Lower leg skin (tissue), 4 donors: ENCODE measurements around the gene IFT43. TPM values are rescaled to one million over a fixed set of nuclear protein-coding genes. Genes with fewer than 3 reads are reported as not detected.

ENCODE experiments used
- DNase-seq, 2 donors: peaks; one replicate each; pipeline ENCODE4 v3.0.0-alpha.2; 2019; ENCODE audit warnings: low spot score in 2 of 2
- H3K4me3 ChIP-seq: fragments of 200-600 bp; sonication (generic); 2 replicates; pipeline ENCODE4 v1.5.1; 2017; ENCODE audit warnings: mild to moderate bottlenecking, low read depth; ENCODE audit not compliant: poor library complexity, severe bottlenecking
- POLR2A ChIP-seq, 2 donors: fragments of 450-650 bp; IDR thresholded peaks; one replicate each; pipeline ENCODE4 v1.6.1; 2016 to 2017; ENCODE audit warnings: antibody characterized with exemption in 2 of 2, mild to moderate bottlenecking in 1 of 2, moderate library complexity in 1 of 2
- WGBS, 2 donors: methylation state at CpG; one replicate each; pipeline ENCODE4 v1.1.5; 2018; 5-methylcytosine and 5-hydroxymethylcytosine counted together
- intact Hi-C: fragments of 100-400 bp; cut with DNase I; formaldehyde crosslinking; loops from one replicate; pipeline ENCODE4 v1.15.0; 2023; ENCODE audit warnings: low total_unique reads
- total RNA-seq, 4 donors: library from RNA; depleted of rRNA; stranded (reverse); fragments of >200 nt; gene quantifications; one replicate each; pipeline ENCODE4 v1.1.0, GENCODE V29; 2016
- TF ChIP-seq, protein P1 (sequence below), 3 donors: fragments of 450-650 bp; IDR thresholded peaks; one replicate each; pipeline ENCODE4 v1.5.1; 2016; ENCODE audit warnings: antibody characterized with exemption in 3 of 3, mild to moderate bottlenecking in 3 of 3, moderate library complexity in 2 of 3

The IFT43 gene
- total RNA-seq, 4 donors from 2014 or later = 18.1 to 30.9 (median 19.7) TPM

GRCh38 chr14:76121089-76121748, 135.7 kb downstream of the IFT43 start:
- no peak for TF ChIP-seq POLR2A (IDR thresholded peaks at IDR 0.05)
- TF ChIP-seq, protein P1, sequence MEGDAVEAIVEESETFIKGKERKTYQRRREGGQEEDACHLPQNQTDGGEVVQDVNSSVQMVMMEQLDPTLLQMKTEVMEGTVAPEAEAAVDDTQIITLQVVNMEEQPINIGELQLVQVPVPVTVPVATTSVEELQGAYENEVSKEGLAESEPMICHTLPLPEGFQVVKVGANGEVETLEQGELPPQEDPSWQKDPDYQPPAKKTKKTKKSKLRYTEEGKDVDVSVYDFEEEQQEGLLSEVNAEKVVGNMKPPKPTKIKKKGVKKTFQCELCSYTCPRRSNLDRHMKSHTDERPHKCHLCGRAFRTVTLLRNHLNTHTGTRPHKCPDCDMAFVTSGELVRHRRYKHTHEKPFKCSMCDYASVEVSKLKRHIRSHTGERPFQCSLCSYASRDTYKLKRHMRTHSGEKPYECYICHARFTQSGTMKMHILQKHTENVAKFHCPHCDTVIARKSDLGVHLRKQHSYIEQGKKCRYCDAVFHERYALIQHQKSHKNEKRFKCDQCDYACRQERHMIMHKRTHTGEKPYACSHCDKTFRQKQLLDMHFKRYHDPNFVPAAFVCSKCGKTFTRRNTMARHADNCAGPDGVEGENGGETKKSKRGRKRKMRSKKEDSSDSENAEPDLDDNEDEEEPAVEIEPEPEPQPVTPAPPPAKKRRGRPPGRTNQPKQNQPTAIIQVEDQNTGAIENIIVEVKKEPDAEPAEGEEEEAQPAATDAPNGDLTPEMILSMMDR (IDR thresholded peaks at IDR 0.05) = no peak
- no peak overlapping the region for H3K4me3 ChIP-seq
- 75 to 80% methylated on average over 4 of the region's 4 CpGs for WGBS, 2 donors
- intact Hi-C loops = no loop called here
- no peak for DNase-seq

GRCh38 chr14:76123426-76124225, 138.1 kb downstream of the IFT43 start:
- intact Hi-C loops = no loop called here
- H3K4me3 ChIP-seq = no peak overlapping the region
- 69% methylated on average over 10 of the region's 10 CpGs for WGBS, 2 donors
- TF ChIP-seq, protein P1 (IDR thresholded peaks at IDR 0.05) = no peak
- no peak for TF ChIP-seq POLR2A (IDR thresholded peaks at IDR 0.05)
- no peak for DNase-seq

GRCh38 chr14:76125511-76125910, 139.9 kb downstream of the IFT43 start:
- 30 to 34% methylated on average over 8 of the region's 8 CpGs for WGBS, 2 donors
- H3K4me3 ChIP-seq = no peak overlapping the region
- intact Hi-C loops = no loop called here
- no peak for DNase-seq
- TF ChIP-seq, protein P1 (IDR thresholded peaks at IDR 0.05) = no peak
- no peak for TF ChIP-seq POLR2A (IDR thresholded peaks at IDR 0.05)

DNA sequence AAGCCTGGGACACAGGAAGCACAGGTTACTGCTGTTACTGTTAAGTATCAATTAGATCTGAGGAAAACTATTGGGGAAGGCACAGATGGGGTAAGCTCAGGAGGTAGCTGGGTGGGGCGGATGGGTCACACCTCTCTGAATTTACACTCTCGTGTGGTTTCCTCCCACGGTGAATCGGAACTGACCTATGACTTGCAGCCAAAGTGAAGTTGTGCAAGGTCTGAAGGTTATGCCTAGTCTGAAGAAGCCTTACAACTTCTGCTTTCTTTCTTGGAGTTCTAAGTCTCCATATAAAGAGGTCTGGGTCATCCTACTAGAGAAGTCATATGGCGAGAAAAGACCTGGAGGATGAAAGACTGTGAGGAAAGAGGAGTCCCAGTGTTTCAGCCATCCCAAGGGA, 140.5 kb downstream of the IFT43 start:
- H3K4me3 ChIP-seq = no peak overlapping the region
- no peak for DNase-seq
- WGBS, 2 donors = 83 to 89% methylated on average over 5 of the region's 5 CpGs
- intact Hi-C loops = no loop called here
- no peak for TF ChIP-seq POLR2A (IDR thresholded peaks at IDR 0.05)
- TF ChIP-seq, protein P1 (IDR thresholded peaks at IDR 0.05) = no peak

GRCh38 chr14:76129851-76130576, 144.5 kb downstream of the IFT43 start:
- intact Hi-C loops = no loop called here
- no peak for DNase-seq
- 54 to 56% methylated on average over 3 of the region's 3 CpGs for WGBS, 2 donors
- no peak overlapping the region for H3K4me3 ChIP-seq
- TF ChIP-seq, protein P1 (IDR thresholded peaks at IDR 0.05) = no peak
- no peak for TF ChIP-seq POLR2A (IDR thresholded peaks at IDR 0.05)
